A549 (cell line): ENCODE data around the gene CLCN3. TPM values are rescaled to one million over a fixed set of nuclear protein-coding genes. Genes with fewer than 3 reads are reported as not detected.

Source experiments
- ATAC-seq, 2 experiments: fragments of 200-7000 bp in 1 of 2; fragments of >200 bp in 1 of 2; cut with Nextera tagmentation in 1 of 2; cut with Tn5 transposase in 1 of 2; 3 replicates each; pipeline versions ENCODE4 v1.8.0 to v1.9.1; 2018 to 2020; ENCODE audit warnings: mild to moderate bottlenecking in 1 of 2, moderate library complexity in 1 of 2
- CTCF ChIA-PET: fragments of 300-600 bp; sonication (Branson Sonifier 250); formaldehyde crosslinking; extraction: SDS; loops from one replicate; lab custom pipeline; 2021; ENCODE audit warnings: antibody characterized with exemption, inconsistent platforms; lab: Yijun Ruan, JAX
- POLR2A ChIA-PET: fragments of 350-600 bp; formaldehyde crosslinking; extraction: SDS; loops from one replicate; lab custom pipeline; 2021; ENCODE audit warnings: antibody characterized with exemption, inconsistent platforms; lab: Yijun Ruan, JAX
- DNase-seq, 2 experiments: peaks; one replicate each; pipeline versions ENCODE4 v3.0.0 to v3.0.0-alpha.2; 2011 to 2016; ENCODE audit warnings: low read depth in 1 of 2, low spot score in 1 of 2
- FAIRE-seq: peaks from 2 replicates; lab custom pipeline; 2011; peaks lifted over from hg19 to GRCh38; lab: Jason Lieb, UNC
- H3K27ac ChIP-seq, 2 experiments: fragments of >200 bp; sonication (Bioruptor Twin); formaldehyde crosslinking; 3 replicates each; pipeline ENCODE4 v1.5.1; 2016 to 2017
- H3K4me1 ChIP-seq: fragments of >200 bp; sonication (Bioruptor Twin); formaldehyde crosslinking; 3 replicates; pipeline ENCODE4 v1.6.1; 2016
- H3K4me2 ChIP-seq: fragments of >200 bp; sonication (Bioruptor Twin); formaldehyde crosslinking; 3 replicates; pipeline ENCODE4 v1.6.1; 2016
- H3K4me3 ChIP-seq: fragments of >200 bp; sonication (Bioruptor Twin); formaldehyde crosslinking; 3 replicates; pipeline ENCODE4 v1.5.1; 2016
- H3K9me3 ChIP-seq: fragments of >200 bp; sonication (Bioruptor Twin); formaldehyde crosslinking; 3 replicates; pipeline ENCODE4 v1.6.1; 2016
- BHLHE40 ChIP-seq: IDR thresholded peaks from 2 replicates; pipeline ENCODE4 v1.6.1; 2012; ENCODE audit warnings: low read depth, low read length, inconsistent platforms
- CHD2 ChIP-seq: fragments of 150-350 bp; IDR thresholded peaks from 2 replicates; pipeline ENCODE4 v1.6.1; 2014; ENCODE audit warnings: low read length; ENCODE audit not compliant: partially characterized antibody
- EHF ChIP-seq: fragments of 250-450 bp; sonication (Bioruptor Pico); IDR thresholded peaks from 2 replicates; pipeline ENCODE4 v1.5.0; 2020; ENCODE audit warnings: mild to moderate bottlenecking
- EHMT2 ChIP-seq: fragments of 200-600 bp; sonication (generic); IDR thresholded peaks from 2 replicates; pipeline ENCODE4 v1.6.1; 2016; ENCODE audit warnings: antibody characterized with exemption, low read depth, mild to moderate bottlenecking, moderate library complexity
- EP300 ChIP-seq, 2 experiments: fragments of >200 bp; sonication (Bioruptor Twin); formaldehyde crosslinking; IDR thresholded peaks; 2 replicates in 1 of 2; 3 replicates in 1 of 2; pipeline ENCODE4 v1.6.1; 2016 to 2017
- ESRRA ChIP-seq: fragments of 150-350 bp; IDR thresholded peaks from 2 replicates; pipeline ENCODE4 v1.6.1; 2014; ENCODE audit warnings: mild to moderate bottlenecking, low read length, borderline replicate concordance
- FOSB ChIP-seq: fragments of 250-450 bp; sonication (Bioruptor Pico); IDR thresholded peaks from 2 replicates; pipeline ENCODE4 v1.5.0; 2020; ENCODE audit warnings: mild to moderate bottlenecking, moderate library complexity
- GATA3 ChIP-seq: IDR thresholded peaks from 2 replicates; pipeline ENCODE4 v1.6.1; 2012; ENCODE audit warnings: borderline replicate concordance
- HOXB5 ChIP-seq: fragments of 250-450 bp; sonication (Bioruptor Pico); IDR thresholded peaks from 2 replicates; pipeline ENCODE4 v1.5.0; 2020; ENCODE audit warnings: mild to moderate bottlenecking, moderate library complexity
- JUN ChIP-seq, 2 experiments: fragments of >200 bp; sonication (Bioruptor Twin); formaldehyde crosslinking; IDR thresholded peaks; 2 replicates in 1 of 2; 3 replicates in 1 of 2; pipeline ENCODE4 v1.6.1; 2016 to 2017
- KDM1A ChIP-seq: fragments of 200-600 bp; sonication (generic); IDR thresholded peaks from 2 replicates; pipeline ENCODE4 v1.6.1; 2016; ENCODE audit warnings: low read depth, mild to moderate bottlenecking
- MAFK ChIP-seq: fragments of 450-650 bp; IDR thresholded peaks from 2 replicates; pipeline ENCODE4 v1.6.1; 2014; ENCODE audit not compliant: partially characterized antibody
- MYC ChIP-seq: IDR thresholded peaks from 2 replicates; pipeline ENCODE4 v1.6.1; 2012; ENCODE audit warnings: mild to moderate bottlenecking, inconsistent platforms, low read length, improper control_type of control experiment, borderline replicate concordance
- NR3C1 ChIP-seq: fragments of >200 bp; sonication (Bioruptor Twin); formaldehyde crosslinking; IDR thresholded peaks from 3 replicates; pipeline ENCODE4 v1.6.1; 2017
- PHF8 ChIP-seq: fragments of 200-600 bp; sonication (generic); IDR thresholded peaks from 2 replicates; pipeline ENCODE4 v1.6.1; 2016; ENCODE audit warnings: low read depth, mild to moderate bottlenecking, antibody characterized with exemption, moderate library complexity, borderline replicate concordance
- POLR2A ChIP-seq: IDR thresholded peaks from 2 replicates; pipeline ENCODE4 v1.6.1; 2012; ENCODE audit warnings: mild to moderate bottlenecking, low read length
- RCOR1 ChIP-seq: fragments of 150-350 bp; IDR thresholded peaks from 2 replicates; pipeline ENCODE4 v1.6.1; 2014; ENCODE audit warnings: antibody characterized with exemption, low read length, low read depth
- RFX5 ChIP-seq: fragments of 450-650 bp; IDR thresholded peaks from 2 replicates; pipeline ENCODE4 v1.7.1; 2014; ENCODE audit warnings: antibody characterized with exemption, mild to moderate bottlenecking, moderate library complexity
- SMC3 ChIP-seq: fragments of >200 bp; sonication (Bioruptor Twin); formaldehyde crosslinking; IDR thresholded peaks from 3 replicates; pipeline ENCODE4 v1.6.1; 2018; ENCODE audit warnings: inconsistent platforms
- ZNF302 ChIP-seq: fragments of 250-450 bp; sonication (Bioruptor Pico); IDR thresholded peaks from 2 replicates; pipeline ENCODE4 v1.9.0; 2021; ENCODE audit warnings: inconsistent platforms, mild to moderate bottlenecking, moderate library complexity
- WGBS: methylation state at CpG from one replicate; pipeline ENCODE4 v1.1.6; 2017; ENCODE audit errors: missing lambda C conversion rate; 5-methylcytosine and 5-hydroxymethylcytosine counted together
- polyA plus RNA-seq, 4 experiments: library from polyadenylated mRNA; depleted of rRNA in 3 of 4; stranded (reverse); fragments of >200 nt; fragmentation: RNase III in 1 of 4; extraction: RNeasy Plus Mini Kit Qiagen cat#74134 plus additional on column Dnase treatment in 1 of 4; gene quantifications; 2 replicates in 3 of 4; 3 replicates in 1 of 4; pipeline ENCODE4 v1.2.3, GENCODE V29; 2011 to 2017
- TF ChIP-seq, protein P1 (sequence below): fragments of 250-450 bp; sonication (Bioruptor Pico); IDR thresholded peaks from 2 replicates; pipeline ENCODE4 v1.5.0; 2020; ENCODE audit warnings: low read depth, mild to moderate bottlenecking, moderate library complexity
- TF ChIP-seq, protein P2 (sequence below): fragments of >200 bp; sonication (Bioruptor Twin); formaldehyde crosslinking; IDR thresholded peaks from 3 replicates; pipeline ENCODE4 v1.5.1; 2016
- TF ChIP-seq, protein P3 (sequence below): IDR thresholded peaks from 2 replicates; pipeline ENCODE4 v1.6.1; 2012
- TF ChIP-seq, protein P4 (sequence below): IDR thresholded peaks from 2 replicates; pipeline ENCODE4 v1.6.1; 2012
- TF ChIP-seq, protein P5 (sequence below): IDR thresholded peaks from 2 replicates; pipeline ENCODE4 v1.6.1; 2012; ENCODE audit warnings: low read depth, borderline replicate concordance
- TF ChIP-seq, protein P6 (sequence below): fragments of >200 bp; sonication (Bioruptor Twin); formaldehyde crosslinking; IDR thresholded peaks from 3 replicates; pipeline ENCODE4 v1.6.1; 2016
- TF ChIP-seq, protein P7 (sequence below): fragments of >200 bp; sonication (Bioruptor Twin); formaldehyde crosslinking; IDR thresholded peaks from 2 replicates; pipeline ENCODE4 v1.6.1; 2016
- TF ChIP-seq, protein P8 (sequence below): fragments of 200-600 bp; sonication (generic); IDR thresholded peaks from 2 replicates; pipeline ENCODE4 v1.6.1; 2016; ENCODE audit warnings: antibody characterized with exemption, mild to moderate bottlenecking, moderate library complexity

Gene CLCN3
- polyA plus RNA-seq, 2 of the 4 experiments (the other 2 are of a cell fraction) = 18.8 to 53.6 TPM

DNA sequence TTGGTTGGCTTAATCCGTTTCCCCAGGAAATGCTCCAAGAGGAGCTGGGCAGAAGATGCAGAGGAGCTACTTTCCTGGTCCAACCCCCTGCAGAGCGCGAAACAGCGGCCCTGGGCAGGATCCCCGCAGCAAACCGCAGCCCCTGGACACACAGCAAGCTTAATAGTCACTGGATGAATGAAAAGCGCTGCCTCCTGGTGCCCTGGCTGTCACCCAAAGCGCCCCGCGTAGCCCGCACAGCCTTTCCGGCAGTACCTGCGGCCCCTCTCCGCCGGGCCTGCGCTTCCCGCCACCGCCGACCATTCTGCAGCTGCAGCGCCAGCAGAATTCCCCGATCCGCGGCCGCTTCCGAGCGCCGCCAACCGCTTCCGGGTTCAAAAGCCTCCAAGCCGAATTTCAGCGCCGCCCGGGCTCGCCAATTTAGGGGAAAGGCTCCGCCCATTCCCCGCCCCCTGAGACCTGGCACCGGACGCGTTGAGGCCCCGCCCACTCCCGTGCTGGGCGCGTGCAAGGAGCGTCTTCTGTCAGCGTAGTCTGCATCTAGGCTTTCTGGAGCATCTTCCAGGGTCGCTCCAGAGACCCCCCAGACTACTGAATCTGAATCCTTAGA lies 137.3 kb downstream of the CLCN3 start, which contains the start of gene HPF1:
Gene HPF1, minus strand, starts transcription at position 370 of the 610 bp plus-strand sequence. Its CDS starts 67 bp downstream, at position 303.
- peak within 1 kb of the TSS; percentile 64 for H3K4me3 ChIP-seq
- peak; percentile 79 to 83 for DNase-seq
- TF ChIP-seq, protein P1, sequence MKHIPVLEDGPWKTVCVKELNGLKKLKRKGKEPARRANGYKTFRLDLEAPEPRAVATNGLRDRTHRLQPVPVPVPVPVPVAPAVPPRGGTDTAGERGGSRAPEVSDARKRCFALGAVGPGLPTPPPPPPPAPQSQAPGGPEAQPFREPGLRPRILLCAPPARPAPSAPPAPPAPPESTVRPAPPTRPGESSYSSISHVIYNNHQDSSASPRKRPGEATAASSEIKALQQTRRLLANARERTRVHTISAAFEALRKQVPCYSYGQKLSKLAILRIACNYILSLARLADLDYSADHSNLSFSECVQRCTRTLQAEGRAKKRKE (CRISPR knock-in tag) = no peak
- TF ChIP-seq MYC (no peak), NR3C1 (no peak), ZNF302 (no peak), SMC3 (no peak), JUN (IDR thresholded peaks at IDR 0.05) (peak in 1 of 2 experiments; percentile 43; a peak in 1 of 5 replicates), CHD2 (no peak), ESRRA (no peak), FOSB (no peak), EP300 (IDR thresholded peaks at IDR 0.05) (no peak), KDM1A (no peak), RFX5 (no peak), EHF (CRISPR knock-in tag) (no peak), EHMT2 (no peak), RCOR1 (no peak), BHLHE40 (peak; percentile 90), GATA3 (no peak), MAFK (peak; percentile 73), POLR2A (peak; percentile 63), HOXB5 (CRISPR knock-in tag) (no peak), PHF8 (peak; percentile 26)
- TF ChIP-seq, protein P2, sequence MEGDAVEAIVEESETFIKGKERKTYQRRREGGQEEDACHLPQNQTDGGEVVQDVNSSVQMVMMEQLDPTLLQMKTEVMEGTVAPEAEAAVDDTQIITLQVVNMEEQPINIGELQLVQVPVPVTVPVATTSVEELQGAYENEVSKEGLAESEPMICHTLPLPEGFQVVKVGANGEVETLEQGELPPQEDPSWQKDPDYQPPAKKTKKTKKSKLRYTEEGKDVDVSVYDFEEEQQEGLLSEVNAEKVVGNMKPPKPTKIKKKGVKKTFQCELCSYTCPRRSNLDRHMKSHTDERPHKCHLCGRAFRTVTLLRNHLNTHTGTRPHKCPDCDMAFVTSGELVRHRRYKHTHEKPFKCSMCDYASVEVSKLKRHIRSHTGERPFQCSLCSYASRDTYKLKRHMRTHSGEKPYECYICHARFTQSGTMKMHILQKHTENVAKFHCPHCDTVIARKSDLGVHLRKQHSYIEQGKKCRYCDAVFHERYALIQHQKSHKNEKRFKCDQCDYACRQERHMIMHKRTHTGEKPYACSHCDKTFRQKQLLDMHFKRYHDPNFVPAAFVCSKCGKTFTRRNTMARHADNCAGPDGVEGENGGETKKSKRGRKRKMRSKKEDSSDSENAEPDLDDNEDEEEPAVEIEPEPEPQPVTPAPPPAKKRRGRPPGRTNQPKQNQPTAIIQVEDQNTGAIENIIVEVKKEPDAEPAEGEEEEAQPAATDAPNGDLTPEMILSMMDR = no peak
- TF ChIP-seq, protein P3, sequence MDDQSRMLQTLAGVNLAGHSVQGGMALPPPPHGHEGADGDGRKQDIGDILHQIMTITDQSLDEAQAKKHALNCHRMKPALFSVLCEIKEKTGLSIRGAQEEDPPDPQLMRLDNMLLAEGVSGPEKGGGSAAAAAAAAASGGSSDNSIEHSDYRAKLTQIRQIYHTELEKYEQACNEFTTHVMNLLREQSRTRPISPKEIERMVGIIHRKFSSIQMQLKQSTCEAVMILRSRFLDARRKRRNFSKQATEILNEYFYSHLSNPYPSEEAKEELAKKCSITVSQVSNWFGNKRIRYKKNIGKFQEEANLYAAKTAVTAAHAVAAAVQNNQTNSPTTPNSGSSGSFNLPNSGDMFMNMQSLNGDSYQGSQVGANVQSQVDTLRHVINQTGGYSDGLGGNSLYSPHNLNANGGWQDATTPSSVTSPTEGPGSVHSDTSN = no peak
- TF ChIP-seq, protein P4, sequence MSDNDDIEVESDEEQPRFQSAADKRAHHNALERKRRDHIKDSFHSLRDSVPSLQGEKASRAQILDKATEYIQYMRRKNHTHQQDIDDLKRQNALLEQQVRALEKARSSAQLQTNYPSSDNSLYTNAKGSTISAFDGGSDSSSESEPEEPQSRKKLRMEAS = peak; percentile 74
- TF ChIP-seq, protein P5, sequence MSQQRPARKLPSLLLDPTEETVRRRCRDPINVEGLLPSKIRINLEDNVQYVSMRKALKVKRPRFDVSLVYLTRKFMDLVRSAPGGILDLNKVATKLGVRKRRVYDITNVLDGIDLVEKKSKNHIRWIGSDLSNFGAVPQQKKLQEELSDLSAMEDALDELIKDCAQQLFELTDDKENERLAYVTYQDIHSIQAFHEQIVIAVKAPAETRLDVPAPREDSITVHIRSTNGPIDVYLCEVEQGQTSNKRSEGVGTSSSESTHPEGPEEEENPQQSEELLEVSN = peak; percentile 53; the same call in 1 of the 2 replicates
- TF ChIP-seq, protein P6, sequence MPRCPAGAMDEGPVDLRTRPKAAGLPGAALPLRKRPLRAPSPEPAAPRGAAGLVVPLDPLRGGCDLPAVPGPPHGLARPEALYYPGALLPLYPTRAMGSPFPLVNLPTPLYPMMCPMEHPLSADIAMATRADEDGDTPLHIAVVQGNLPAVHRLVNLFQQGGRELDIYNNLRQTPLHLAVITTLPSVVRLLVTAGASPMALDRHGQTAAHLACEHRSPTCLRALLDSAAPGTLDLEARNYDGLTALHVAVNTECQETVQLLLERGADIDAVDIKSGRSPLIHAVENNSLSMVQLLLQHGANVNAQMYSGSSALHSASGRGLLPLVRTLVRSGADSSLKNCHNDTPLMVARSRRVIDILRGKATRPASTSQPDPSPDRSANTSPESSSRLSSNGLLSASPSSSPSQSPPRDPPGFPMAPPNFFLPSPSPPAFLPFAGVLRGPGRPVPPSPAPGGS = 0 out of 3 replicates have a peak, but pooled peaks have one; percentile 45
- TF ChIP-seq, protein P7, sequence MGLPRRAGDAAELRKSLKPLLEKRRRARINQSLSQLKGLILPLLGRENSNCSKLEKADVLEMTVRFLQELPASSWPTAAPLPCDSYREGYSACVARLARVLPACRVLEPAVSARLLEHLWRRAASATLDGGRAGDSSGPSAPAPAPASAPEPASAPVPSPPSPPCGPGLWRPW = no peak
- TF ChIP-seq, protein P8, sequence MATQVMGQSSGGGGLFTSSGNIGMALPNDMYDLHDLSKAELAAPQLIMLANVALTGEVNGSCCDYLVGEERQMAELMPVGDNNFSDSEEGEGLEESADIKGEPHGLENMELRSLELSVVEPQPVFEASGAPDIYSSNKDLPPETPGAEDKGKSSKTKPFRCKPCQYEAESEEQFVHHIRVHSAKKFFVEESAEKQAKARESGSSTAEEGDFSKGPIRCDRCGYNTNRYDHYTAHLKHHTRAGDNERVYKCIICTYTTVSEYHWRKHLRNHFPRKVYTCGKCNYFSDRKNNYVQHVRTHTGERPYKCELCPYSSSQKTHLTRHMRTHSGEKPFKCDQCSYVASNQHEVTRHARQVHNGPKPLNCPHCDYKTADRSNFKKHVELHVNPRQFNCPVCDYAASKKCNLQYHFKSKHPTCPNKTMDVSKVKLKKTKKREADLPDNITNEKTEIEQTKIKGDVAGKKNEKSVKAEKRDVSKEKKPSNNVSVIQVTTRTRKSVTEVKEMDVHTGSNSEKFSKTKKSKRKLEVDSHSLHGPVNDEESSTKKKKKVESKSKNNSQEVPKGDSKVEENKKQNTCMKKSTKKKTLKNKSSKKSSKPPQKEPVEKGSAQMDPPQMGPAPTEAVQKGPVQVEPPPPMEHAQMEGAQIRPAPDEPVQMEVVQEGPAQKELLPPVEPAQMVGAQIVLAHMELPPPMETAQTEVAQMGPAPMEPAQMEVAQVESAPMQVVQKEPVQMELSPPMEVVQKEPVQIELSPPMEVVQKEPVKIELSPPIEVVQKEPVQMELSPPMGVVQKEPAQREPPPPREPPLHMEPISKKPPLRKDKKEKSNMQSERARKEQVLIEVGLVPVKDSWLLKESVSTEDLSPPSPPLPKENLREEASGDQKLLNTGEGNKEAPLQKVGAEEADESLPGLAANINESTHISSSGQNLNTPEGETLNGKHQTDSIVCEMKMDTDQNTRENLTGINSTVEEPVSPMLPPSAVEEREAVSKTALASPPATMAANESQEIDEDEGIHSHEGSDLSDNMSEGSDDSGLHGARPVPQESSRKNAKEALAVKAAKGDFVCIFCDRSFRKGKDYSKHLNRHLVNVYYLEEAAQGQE = no peak
- H3K4me1 ChIP-seq = peaks cover 6% of the 10 kb centered on the region; the same call in 1 of the 3 replicates
- CTCF ChIA-PET = interaction anchor here (0.6 to 0.9 kb wide), 2 partner anchors 53 to 496 kb away, joined by 3 read pairs; no protein-coding TSS in a partner anchor
- peak; percentile 96 to 98 for ATAC-seq
- WGBS = 7% methylated on average over 5 of the region's 46 CpGs
- POLR2A ChIA-PET = no interaction called here
- no peak for FAIRE-seq
- H3K27ac ChIP-seq = peak within 1 kb of the TSS; percentile 69 to 87
- peak within 1 kb of the TSS; percentile 92 for H3K4me2 ChIP-seq
- H3K9me3 ChIP-seq = no peaks in the 10 kb centered on the region
